Articular chondrocyte of knee joint (primary cell): ENCODE data around the gene MAST2. TPM values are rescaled to one million over a fixed set of nuclear protein-coding genes. Genes with fewer than 3 reads are reported as not detected.

ENCODE experiments used
- total RNA-seq: library from RNA; depleted of rRNA; stranded (reverse); fragments of >200 nt; gene quantifications from 2 replicates; pipeline ENCODE4 v1.2.3, GENCODE V29; 2012

MAST2 gene
- total RNA-seq = 24.6 and 25.2 TPM in 2 replicates

DNA sequence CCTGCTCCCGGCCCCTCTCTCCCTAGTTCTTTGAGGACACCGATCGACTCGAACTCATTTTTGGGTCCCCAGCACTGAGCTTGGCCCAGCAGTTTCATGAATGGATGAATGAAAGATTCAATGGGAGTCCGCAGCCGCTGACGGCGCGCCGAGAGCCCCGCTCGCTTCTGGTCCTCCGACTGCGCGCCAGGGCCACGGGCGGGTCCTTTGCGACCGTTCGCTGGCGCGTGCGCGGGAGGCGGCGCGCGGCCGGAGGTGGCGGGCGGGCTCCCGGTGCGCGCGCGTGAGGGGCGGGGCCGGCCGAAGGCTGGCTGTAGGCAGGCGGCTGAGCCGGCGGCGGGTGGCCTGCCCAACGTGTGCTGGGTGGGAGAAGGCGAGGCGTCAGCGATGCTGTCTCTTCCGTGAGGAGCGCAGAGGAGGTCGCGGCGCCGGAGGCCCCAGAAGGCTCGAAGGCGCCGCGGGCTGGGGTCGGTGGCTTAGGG lies at the start of gene MAST2:
Gene MAST2 (plus strand): TSS at position 314 of the 482 bp plus-strand sequence. CDS start 284 bp downstream, outside the sequence.

Other genes starting within 250 kb of the MAST2 start
- gene NASP, start 219.6 kb upstream of the MAST2 start, total RNA-seq = 35.4 and 37.4 TPM in 2 replicates
- gene CCDC17, start 179.6 kb upstream of the MAST2 start, total RNA-seq = 1.4 and 1.5 TPM in 2 replicates
- 99.4 and 116 TPM in 2 replicates for gene GPBP1L1, start 117.1 kb upstream of the MAST2 start, total RNA-seq
- gene TMEM69, start 115.4 kb upstream of the MAST2 start, total RNA-seq = 16.1 and 19.5 TPM in 2 replicates
- gene IPP, start 53.0 kb upstream of the MAST2 start, total RNA-seq = 14.1 and 18.8 TPM in 2 replicates